Fibroblast of peridontal ligament (primary cell): ENCODE measurements around the gene AGAP4.
"Not testable (repeated sequence)": the region's sequence is repeated elsewhere in the genome, so short reads cannot be mapped to it uniquely, and the experiment has no call there.

Experiments
- DNase-seq: peaks from one replicate; pipeline ENCODE4 v3.0.0-alpha.2; 2010; ENCODE audit errors: extremely low read depth

AGAP4 gene

DNA sequence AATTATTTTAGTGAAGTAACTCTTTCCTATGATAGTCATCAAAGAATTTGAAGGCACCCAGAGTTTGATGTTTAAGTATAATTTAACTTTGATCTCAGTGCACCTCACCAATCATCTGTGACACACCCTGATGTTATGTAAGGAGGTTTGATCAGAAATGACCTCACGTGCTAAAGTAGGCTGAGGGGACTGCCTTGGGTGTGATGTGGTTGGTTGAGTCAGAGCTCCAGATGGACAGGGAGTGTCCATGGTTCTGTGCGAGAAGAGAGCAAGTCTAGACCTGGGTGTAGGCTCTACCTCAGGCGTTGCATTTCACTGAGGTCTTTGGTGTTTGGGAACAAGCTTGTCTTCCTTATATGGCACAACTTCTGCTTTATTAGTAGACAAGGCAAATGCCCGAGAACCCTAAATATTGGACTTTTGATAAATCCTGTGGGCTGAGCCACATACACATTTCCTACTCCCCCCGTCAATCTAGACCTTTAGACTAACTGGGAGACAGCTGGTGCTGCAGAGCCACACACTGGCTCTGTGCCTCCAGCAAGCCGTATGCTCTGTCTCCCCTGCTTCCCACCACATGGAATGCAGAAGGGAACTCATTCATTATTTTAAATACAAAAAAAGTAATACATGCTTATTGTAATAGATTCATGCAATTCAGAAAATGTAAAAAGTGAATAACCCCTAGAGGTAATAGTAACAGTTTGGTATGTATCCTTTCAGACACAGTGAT lies 56.4 kb downstream of the AGAP4 start:
- DNase-seq = not testable (repeated sequence)

DNA sequence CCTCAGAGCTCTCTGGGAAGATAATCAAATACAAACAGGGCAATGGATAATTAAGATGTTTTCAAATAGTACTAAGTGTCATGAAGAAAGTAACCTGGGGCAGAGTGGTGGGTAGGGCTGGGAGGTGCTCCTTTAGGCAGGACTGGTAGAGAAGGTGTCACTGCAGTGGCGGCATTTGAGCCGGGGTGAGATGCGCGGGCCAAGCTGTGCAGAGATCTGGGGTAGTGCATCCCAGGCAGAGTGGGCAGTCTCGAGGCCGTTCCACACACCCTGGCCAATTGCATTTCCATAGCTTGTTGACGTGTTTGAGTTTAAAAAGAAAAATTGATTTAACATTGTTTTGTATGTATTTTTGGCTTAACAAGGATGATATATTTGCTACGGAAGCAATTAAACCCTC lies 57.3 kb downstream of the AGAP4 start:
- DNase-seq = not testable (repeated sequence)

DNA sequence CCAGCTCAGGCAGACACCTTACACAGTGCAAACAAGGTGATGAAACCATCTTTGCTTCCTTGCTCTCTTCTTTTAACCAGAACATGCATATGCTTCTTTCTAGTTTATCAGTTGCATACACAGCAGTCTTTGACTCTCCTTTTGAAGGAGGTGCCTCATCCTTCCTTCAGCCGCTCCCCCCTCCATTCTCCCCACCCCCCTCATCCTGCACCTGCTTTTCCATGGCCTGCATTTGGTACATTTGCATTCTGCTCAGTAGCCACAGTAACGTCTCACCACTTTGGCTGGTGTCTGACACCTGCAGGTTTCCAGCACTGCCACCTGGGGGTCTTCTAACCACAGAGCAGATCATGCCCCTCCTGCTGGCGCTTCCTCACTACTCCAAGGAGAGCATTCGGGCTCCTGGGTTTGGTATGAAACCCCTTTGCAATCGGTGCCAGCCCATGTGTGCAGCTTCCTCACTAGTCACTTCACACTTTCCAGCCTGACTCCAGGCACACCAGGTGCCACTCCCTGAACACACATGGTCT lies 60.0 kb downstream of the AGAP4 start:
- DNase-seq = not testable (repeated sequence)

DNA sequence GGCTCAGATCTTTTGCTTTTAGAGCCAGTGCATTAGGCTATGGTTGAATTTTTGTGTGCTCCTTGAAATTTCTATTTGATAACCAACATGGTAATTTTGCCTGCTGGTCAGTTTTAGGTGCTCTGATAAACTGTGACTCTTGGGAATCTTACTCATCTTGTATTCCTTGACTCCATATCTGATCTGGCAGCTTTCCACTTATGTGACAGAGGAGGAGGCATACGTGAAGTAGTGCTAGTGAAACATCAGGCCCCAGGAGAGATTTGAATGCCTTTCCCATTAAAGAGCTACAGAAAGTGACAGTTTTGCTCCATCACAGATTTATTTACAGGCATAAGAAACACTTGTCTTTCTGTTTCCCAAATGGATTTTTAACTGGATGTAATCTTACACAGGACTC lies 61.1 kb downstream of the AGAP4 start:
- not testable (repeated sequence) for DNase-seq
